K562 (cell line): ENCODE measurements around the gene ABCA7. TPM values are rescaled to one million over a fixed set of nuclear protein-coding genes. Genes with fewer than 3 reads are reported as not detected.

Experiments
- ATAC-seq: fragments of 200-7000 bp; cut with Tn5 transposase; 3 replicates; pipeline ENCODE4 v1.9.1; 2020; ENCODE audit warnings: moderate library complexity
- BruUV-seq: library from RNA; stranded (reverse); fragments of 400-500 nt; replicated peaks from 2 replicates; lab custom pipeline; 2021; lab: Mats Ljungman, UMichigan
- CTCF ChIA-PET: fragments of 300-600 bp; formaldehyde crosslinking; extraction: SDS; loops from one replicate; lab custom pipeline; 2021; ENCODE audit warnings: low intra/inter-chr PET ratio; lab: Yijun Ruan, JAX
- POLR2A ChIA-PET: fragments of 300-600, 350-650 bp; sonication (Branson Sonifier 250); formaldehyde crosslinking; extraction: SDS; loops from one replicate; lab custom pipeline; 2021; ENCODE audit warnings: antibody characterized with exemption, inconsistent platforms; lab: Yijun Ruan, JAX
- DNase-seq, 4 experiments: peaks; one replicate each; pipeline versions ENCODE4 v3.0.0 to v3.0.0-alpha.2; 2011 to 2018; ENCODE audit warnings: low spot score in 3 of 4, mixed read lengths in 3 of 4; ENCODE audit errors: extremely low read depth in 1 of 4
- FAIRE-seq: peaks from 2 replicates; lab custom pipeline; 2011; peaks lifted over from hg19 to GRCh38; lab: Jason Lieb, UNC
- H2AFZ ChIP-seq: 2 replicates; pipeline ENCODE4 v1.6.0; 2011; ENCODE audit warnings: low read depth, low read length, control low read depth, inconsistent platforms
- H3K27ac ChIP-seq: fragments of 200-600 bp; 3 replicates; pipeline ENCODE4 v1.8.0; 2011; ENCODE audit warnings: low read depth, mild to moderate bottlenecking, control low read depth, inconsistent platforms, low read length, moderate library complexity, mixed read lengths; ENCODE audit errors: extremely low read depth
- H3K27me3 ChIP-seq, 2 experiments: fragments of 300-600 bp in 1 of 2; 2 replicates in 1 of 2; 3 replicates in 1 of 2; pipeline versions ENCODE4 v1.6.0 to v1.8.0; 2011; ENCODE audit warnings: inconsistent platforms in 2 of 2, low read length in 2 of 2, mild to moderate bottlenecking in 1 of 2, mixed read lengths in 1 of 2, moderate library complexity in 1 of 2; ENCODE audit not compliant: control insufficient read depth in 2 of 2, insufficient read depth in 2 of 2
- H3K36me3 ChIP-seq: fragments of 300-600 bp; 3 replicates; pipeline ENCODE4 v1.8.0; 2011; ENCODE audit warnings: mild to moderate bottlenecking, low read length, inconsistent platforms; ENCODE audit not compliant: control insufficient read depth, insufficient read depth
- H3K4me1 ChIP-seq, 2 experiments: fragments of 200-600 bp in 1 of 2; replicated peaks in 1 of 2; 2 replicates in 1 of 2; 3 replicates in 1 of 2; pipeline versions ENCODE4 v1.5.1 to v1.8.0; 2011; ENCODE audit warnings: inconsistent platforms in 2 of 2, low read length in 2 of 2, mild to moderate bottlenecking in 1 of 2, mixed read lengths in 1 of 2, moderate library complexity in 1 of 2; ENCODE audit not compliant: control insufficient read depth in 2 of 2, insufficient read depth in 2 of 2
- H3K4me2 ChIP-seq: 2 replicates; pipeline ENCODE4 v1.6.1; 2011; ENCODE audit warnings: low read length, control low read depth, inconsistent platforms, mixed read lengths; ENCODE audit not compliant: insufficient read depth
- H3K4me3 ChIP-seq: fragments of 200-600 bp; sonication (generic), shearing (Covaris generic); 2 replicates; pipeline ENCODE4 v1.5.1; 2016; ENCODE audit warnings: control low read depth, inconsistent platforms
- H3K79me2 ChIP-seq: fragments of 200-600 bp; 3 replicates; pipeline ENCODE4 v1.8.0; 2011; ENCODE audit warnings: low read length, inconsistent platforms; ENCODE audit not compliant: control insufficient read depth, insufficient read depth
- H3K9ac ChIP-seq, 2 experiments: 2 replicates each; pipeline versions ENCODE4 v1.6.0 to v1.6.1; 2011; ENCODE audit warnings: low read depth in 2 of 2, low read length in 2 of 2, control low read depth in 1 of 2, inconsistent platforms in 1 of 2, mild to moderate bottlenecking in 1 of 2, mixed read lengths in 1 of 2; ENCODE audit not compliant: insufficient read depth in 1 of 2
- H3K9me1 ChIP-seq: one replicate; pipeline ENCODE4 v1.6.0; 2011; ENCODE audit warnings: inconsistent platforms, mild to moderate bottlenecking, low read length, moderate library complexity; ENCODE audit not compliant: control insufficient read depth, insufficient read depth
- H3K9me3 ChIP-seq: replicated peaks from 2 replicates; pipeline ENCODE4 v1.5.1; 2011; ENCODE audit warnings: low read depth, low read length, inconsistent platforms; ENCODE audit not compliant: control insufficient read depth, insufficient read depth
- H4K20me1 ChIP-seq: replicated peaks from 2 replicates; pipeline ENCODE4 v1.6.1; 2011; ENCODE audit warnings: low read length, inconsistent platforms, mixed read lengths; ENCODE audit not compliant: control insufficient read depth, insufficient read depth
- NCOR1 ChIP-seq: fragments of 450-650 bp; IDR thresholded peaks from 2 replicates; pipeline ENCODE4 v1.6.1; 2016; ENCODE audit warnings: mild to moderate bottlenecking, moderate library complexity
- NFIC ChIP-seq: fragments of 450-650 bp; IDR thresholded peaks from 2 replicates; pipeline ENCODE4 v1.6.1; 2017; ENCODE audit warnings: mild to moderate bottlenecking, inconsistent platforms
- STAG1 ChIP-seq: sonication (generic); formaldehyde crosslinking; IDR thresholded peaks from 2 replicates; pipeline ENCODE4 v1.5.0; 2020; ENCODE audit warnings: missing genetic modification reagents, borderline replicate concordance
- TRIM24 ChIP-seq, 2 experiments: fragments of 450-650 bp; IDR thresholded peaks; 2 replicates each; pipeline ENCODE4 v1.6.1; 2016
- ZFP30 ChIP-seq: fragments of 250-450 bp; sonication (Bioruptor Pico); IDR thresholded peaks from 2 replicates; pipeline ENCODE4 v1.8.0; 2022; ENCODE audit warnings: moderate library complexity, mild to moderate bottlenecking, inconsistent platforms, borderline replicate concordance
- ZFPM2 ChIP-seq: fragments of 250-450 bp; sonication (Bioruptor Pico); IDR thresholded peaks from 2 replicates; pipeline ENCODE4 v1.5.1; 2022; ENCODE audit warnings: mild to moderate bottlenecking
- ZNF224 ChIP-seq: sonication (generic); formaldehyde crosslinking; IDR thresholded peaks from 2 replicates; pipeline ENCODE4 v1.8.0; 2022; ENCODE audit warnings: mild to moderate bottlenecking, missing genetic modification reagents
- ZNF785 ChIP-seq: fragments of 250-450 bp; sonication (Bioruptor Pico); IDR thresholded peaks from 2 replicates; pipeline ENCODE4 v1.4.0; 2020; ENCODE audit warnings: mild to moderate bottlenecking
- ZSCAN29 ChIP-seq: fragments of 450-650 bp; IDR thresholded peaks from 2 replicates; pipeline ENCODE4 v1.6.1; 2017
- WGBS: fragments of 100-300 bp; shearing (Covaris generic); methylation state at CpG from one replicate; pipeline ENCODE4 v1.1.6; 2016; ENCODE audit warnings: low coverage, mixed read lengths; ENCODE audit not compliant: insufficient coverage; ENCODE audit errors: missing lambda C conversion rate; 5-methylcytosine and 5-hydroxymethylcytosine counted together
- in situ Hi-C: fragments of 300-500 bp; cut with MboI; formaldehyde crosslinking; loops from 4 replicates; pipeline ENCODE4 v1.15.0; 2018; ENCODE audit warnings: inconsistent platforms, mixed read lengths
- intact Hi-C: fragments of 100-400 bp; cut with micrococcal nuclease; formaldehyde crosslinking; loops from 2 replicates; pipeline ENCODE4 v1.14.2; 2022
- polyA plus RNA-seq, 8 experiments: library from polyadenylated mRNA; depleted of rRNA in 4 of 8; stranded (reverse) in 5 of 8; unstranded in 3 of 8; fragments of >200 nt; fragmentation: Nextera tagmentation in 2 of 8; fragmentation: Illumina TruSeq in 1 of 8; extraction: Ambion mirVana in 2 of 8; extraction: Trizol in 1 of 8; gene quantifications; 2 replicates each; pipeline versions ENCODE4 v1.2.1 to v1.2.3, GENCODE V29; 2011 to 2014; ENCODE audit warnings: inconsistent platforms in 1 of 8, missing spikeins in 1 of 8
- total RNA-seq, 7 experiments: library from RNA; depleted of rRNA in 6 of 7; stranded (reverse); fragments of >200 nt in 6 of 7; fragmentation: Illumina TruSeq in 2 of 7; extraction: Trizol in 2 of 7; gene quantifications; 2 replicates each; pipeline versions ENCODE4 v1.2.1 to v1.2.3, GENCODE V29; 2011 to 2021; ENCODE audit warnings: low replicate concordance in 1 of 7
- TF ChIP-seq, protein P1 (sequence below): sonication (generic); formaldehyde crosslinking; IDR thresholded peaks from 2 replicates; pipeline ENCODE4 v1.9.0; 2022; ENCODE audit warnings: mild to moderate bottlenecking, missing genetic modification reagents
- TF ChIP-seq, protein P2 (sequence below): fragments of 250-450 bp; sonication (Bioruptor Pico); IDR thresholded peaks from 2 replicates; pipeline ENCODE4 v1.4.0; 2020; ENCODE audit warnings: mild to moderate bottlenecking, moderate library complexity
- TF ChIP-seq, protein P3 (sequence below): IDR thresholded peaks from 3 replicates; pipeline ENCODE4 v1.6.1; 2011; ENCODE audit warnings: borderline replicate concordance, mild to moderate bottlenecking, moderate library complexity; ENCODE audit not compliant: insufficient read length; ENCODE audit errors: extremely low read depth

Gene ABCA7
- total and polyA plus RNA-seq, 9 of the 15 experiments (the other 6 are each of a cell fraction or from before 2014, with no cell fraction given), result 2.3 to 96.1 (median 31.2) TPM

DNA sequence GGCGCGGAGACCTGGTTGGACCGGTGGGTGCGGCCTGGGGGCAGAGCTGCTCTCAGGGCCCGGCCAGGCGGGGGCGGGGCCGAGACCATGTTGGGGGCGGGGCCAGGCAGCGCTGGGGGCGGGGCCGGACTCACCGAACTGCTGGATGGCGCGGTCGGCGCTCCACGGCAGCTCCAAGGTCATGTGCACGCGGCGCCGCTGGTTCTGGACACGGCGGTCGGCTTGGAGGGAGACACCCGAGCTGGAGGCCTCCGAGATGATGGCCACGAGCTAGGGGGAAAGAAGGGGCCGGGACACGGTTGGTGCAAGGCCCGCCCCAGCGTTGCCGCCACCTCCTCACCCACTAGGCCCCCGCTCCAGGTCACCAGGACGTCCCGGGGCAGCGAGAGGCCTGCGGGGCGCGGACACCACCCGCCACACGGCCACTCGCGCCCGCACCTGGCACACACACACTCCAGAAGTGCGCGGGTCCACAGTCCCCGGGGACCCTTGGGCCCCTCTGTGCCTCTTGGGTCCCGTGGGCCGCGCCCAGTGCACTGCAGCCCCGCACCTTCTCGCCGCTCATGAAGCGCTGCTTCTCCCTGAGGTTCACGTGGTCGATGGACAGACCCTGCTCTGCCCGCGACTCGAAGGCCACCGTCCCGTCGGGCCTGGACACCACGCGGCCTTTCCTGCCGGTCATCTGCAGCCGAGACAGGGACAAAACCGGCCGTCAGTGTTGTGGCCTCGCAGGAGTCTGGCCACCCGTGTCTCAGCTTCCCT is 72.5 kb downstream of the ABCA7 start (continued):
- TF ChIP-seq, protein P1, sequence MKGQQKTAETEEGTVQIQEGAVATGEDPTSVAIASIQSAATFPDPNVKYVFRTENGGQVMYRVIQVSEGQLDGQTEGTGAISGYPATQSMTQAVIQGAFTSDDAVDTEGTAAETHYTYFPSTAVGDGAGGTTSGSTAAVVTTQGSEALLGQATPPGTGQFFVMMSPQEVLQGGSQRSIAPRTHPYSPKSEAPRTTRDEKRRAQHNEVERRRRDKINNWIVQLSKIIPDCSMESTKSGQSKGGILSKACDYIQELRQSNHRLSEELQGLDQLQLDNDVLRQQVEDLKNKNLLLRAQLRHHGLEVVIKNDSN (CRISPR knock-in tag), result peak; percentile 42; the same call in 1 of the 2 replicates
- no peak for TF ChIP-seq ZFP30 (CRISPR knock-in tag)
- TF ChIP-seq, all 486 proteins: peak for 55

DNA sequence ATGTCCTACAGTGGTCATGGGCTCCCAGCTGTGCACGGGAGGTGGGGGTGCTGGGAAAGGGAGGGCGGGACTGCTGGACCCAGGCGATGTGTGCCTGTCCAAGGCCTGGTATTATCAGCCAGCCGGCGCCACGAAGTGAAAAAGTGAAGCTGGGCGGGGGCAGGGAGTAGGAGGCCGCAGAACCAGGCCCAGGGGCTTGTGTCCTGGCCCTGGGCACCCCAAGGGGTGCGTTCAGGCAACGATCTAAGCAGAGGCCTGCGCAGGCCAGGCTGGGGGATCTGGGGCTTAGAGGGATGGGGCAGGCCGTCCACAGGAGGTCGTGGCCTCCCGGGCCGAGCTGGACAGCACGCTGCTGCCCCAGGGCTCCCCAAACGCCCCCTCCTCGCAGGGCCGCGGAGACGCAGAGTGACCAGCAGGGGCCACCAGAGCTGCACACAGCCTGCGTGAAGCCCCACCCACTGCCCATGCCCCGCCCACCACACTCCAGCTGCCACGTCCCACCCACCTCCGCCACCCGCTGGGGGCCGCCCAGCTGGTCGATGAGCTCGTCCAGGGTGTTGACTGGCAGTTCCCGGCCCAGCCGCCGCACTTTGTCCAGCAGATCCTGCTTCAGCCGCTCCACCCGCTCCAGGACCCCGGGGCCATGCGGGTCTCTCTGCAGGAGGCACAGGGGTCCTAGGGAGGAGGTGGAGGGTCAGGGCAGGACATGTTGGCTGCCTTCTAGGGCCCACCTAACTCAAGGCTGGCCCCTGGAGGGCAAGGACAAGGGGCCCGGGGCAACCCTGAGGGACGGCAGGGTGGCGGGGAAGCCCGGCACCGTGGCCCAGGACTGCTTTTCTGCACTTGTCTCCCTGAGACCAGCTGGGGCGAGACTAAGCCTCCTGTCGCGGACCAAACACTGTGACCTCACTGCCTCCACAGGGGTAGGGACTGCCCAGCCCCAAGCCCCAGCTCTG is 73.4 kb downstream of the ABCA7 start:
- intact Hi-C loops (loop anchor here (2.0 to 5.0 kb wide), 2 partner anchors 79 to 127 kb away; partner anchors contain the start of gene ATP5F1D), in situ Hi-C loops (no loop called here)
- peak overlapping the region; percentile 51 for H3K4me2 ChIP-seq
- BruUV-seq, result no TSS peak
- ATAC-seq, result peak; percentile 89
- H3K79me2 ChIP-seq, result peaks cover 3% of the 10 kb centered on the region; the same call in 1 of the 3 replicates
- peaks cover 9 to 81% of the 10 kb centered on the region in 2 experiments for H3K4me1 ChIP-seq
- ChIA-PET POLR2A (interaction anchor here (0.6 to 2.3 kb wide), 11 partner anchors 10 to 159 kb away, joined by 3 to 14 read pairs (median 4); partner anchors contain the start of genes ATP5F1D, CIRBP and GPX4), CTCF (interaction anchor here (0.7 to 3.8 kb wide), 4 partner anchors 81 to 127 kb away, joined by 3 to 21 read pairs (median 14); partner anchors contain the start of gene ATP5F1D)
- H3K9ac ChIP-seq, result peak overlapping the region; percentile 39 to 91; a peak in 3 of 4 replicates
- peaks cover 72% of the 10 kb centered on the region; the same call in 2 of the 3 replicates for H3K36me3 ChIP-seq
- FAIRE-seq, result peak; percentile 85
- H2AFZ ChIP-seq, result peak overlapping the region; percentile 62
- no peaks in the 10 kb centered on the region for H3K27me3 ChIP-seq
- H4K20me1 ChIP-seq, result no peaks in the 10 kb centered on the region
- H3K9me1 ChIP-seq, result no peaks in the 10 kb centered on the region
- no peaks in the 10 kb centered on the region for H3K9me3 ChIP-seq
- peak overlapping the region; percentile 78 for H3K27ac ChIP-seq
- peak; percentile 96 to 97 (median 96) for DNase-seq
- H3K4me3 ChIP-seq, result no peak overlapping the region
- 21% methylated on average over 33 of the region's 44 CpGs for WGBS
- no peak for TF ChIP-seq ZSCAN29
- TF ChIP-seq, protein P2, sequence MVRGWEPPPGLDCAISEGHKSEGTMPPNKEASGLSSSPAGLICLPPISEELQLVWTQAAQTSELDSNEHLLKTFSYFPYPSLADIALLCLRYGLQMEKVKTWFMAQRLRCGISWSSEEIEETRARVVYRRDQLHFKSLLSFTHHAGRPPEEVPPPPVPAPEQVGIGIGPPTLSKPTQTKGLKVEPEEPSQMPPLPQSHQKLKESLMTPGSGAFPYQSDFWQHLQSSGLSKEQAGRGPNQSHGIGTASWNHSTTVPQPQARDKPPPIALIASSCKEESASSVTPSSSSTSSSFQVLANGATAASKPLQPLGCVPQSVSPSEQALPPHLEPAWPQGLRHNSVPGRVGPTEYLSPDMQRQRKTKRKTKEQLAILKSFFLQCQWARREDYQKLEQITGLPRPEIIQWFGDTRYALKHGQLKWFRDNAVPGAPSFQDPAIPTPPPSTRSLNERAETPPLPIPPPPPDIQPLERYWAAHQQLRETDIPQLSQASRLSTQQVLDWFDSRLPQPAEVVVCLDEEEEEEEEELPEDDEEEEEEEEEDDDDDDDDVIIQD (CRISPR knock-in tag), result no peak
- TF ChIP-seq, protein P3, sequence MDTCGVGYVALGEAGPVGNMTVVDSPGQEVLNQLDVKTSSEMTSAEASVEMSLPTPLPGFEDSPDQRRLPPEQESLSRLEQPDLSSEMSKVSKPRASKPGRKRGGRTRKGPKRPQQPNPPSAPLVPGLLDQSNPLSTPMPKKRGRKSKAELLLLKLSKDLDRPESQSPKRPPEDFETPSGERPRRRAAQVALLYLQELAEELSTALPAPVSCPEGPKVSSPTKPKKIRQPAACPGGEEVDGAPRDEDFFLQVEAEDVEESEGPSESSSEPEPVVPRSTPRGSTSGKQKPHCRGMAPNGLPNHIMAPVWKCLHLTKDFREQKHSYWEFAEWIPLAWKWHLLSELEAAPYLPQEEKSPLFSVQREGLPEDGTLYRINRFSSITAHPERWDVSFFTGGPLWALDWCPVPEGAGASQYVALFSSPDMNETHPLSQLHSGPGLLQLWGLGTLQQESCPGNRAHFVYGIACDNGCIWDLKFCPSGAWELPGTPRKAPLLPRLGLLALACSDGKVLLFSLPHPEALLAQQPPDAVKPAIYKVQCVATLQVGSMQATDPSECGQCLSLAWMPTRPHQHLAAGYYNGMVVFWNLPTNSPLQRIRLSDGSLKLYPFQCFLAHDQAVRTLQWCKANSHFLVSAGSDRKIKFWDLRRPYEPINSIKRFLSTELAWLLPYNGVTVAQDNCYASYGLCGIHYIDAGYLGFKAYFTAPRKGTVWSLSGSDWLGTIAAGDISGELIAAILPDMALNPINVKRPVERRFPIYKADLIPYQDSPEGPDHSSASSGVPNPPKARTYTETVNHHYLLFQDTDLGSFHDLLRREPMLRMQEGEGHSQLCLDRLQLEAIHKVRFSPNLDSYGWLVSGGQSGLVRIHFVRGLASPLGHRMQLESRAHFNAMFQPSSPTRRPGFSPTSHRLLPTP, result no peak
- TF ChIP-seq NCOR1, result no peak; the same call in 1 of the 2 replicates
- no peak for TF ChIP-seq TRIM24 (IDR thresholded peaks at IDR 0.05)
- TF ChIP-seq STAG1 (CRISPR knock-in tag), result peak; percentile 77
- TF ChIP-seq NFIC, result peak; percentile 23; the same call in 1 of the 2 replicates
- no peak for TF ChIP-seq ZNF224 (CRISPR knock-in tag)
- TF ChIP-seq ZFPM2 (CRISPR knock-in tag), result no peak
- no peak for TF ChIP-seq ZNF785 (CRISPR knock-in tag)
